K562 (cell line): ENCODE data around the gene CDC27. TPM values are rescaled to one million over a fixed set of nuclear protein-coding genes. Genes with fewer than 3 reads are reported as not detected.
A peak's percentile ranks its signal among the peaks of the same experiment; 100 is the strongest.

ENCODE experiments used
- KHSRP ChIP-seq: fragments of 450-650 bp; IDR thresholded peaks from 2 replicates; pipeline ENCODE4 v1.6.1; 2017
- MCM2 ChIP-seq: fragments of 450-650 bp; IDR thresholded peaks from 2 replicates; pipeline ENCODE4 v1.6.1; 2017; ENCODE audit warnings: low read depth, mild to moderate bottlenecking
- MTA1 ChIP-seq: fragments of 450-650 bp; IDR thresholded peaks from 2 replicates; pipeline ENCODE4 v1.6.1; 2017; ENCODE audit warnings: borderline replicate concordance
- PHF21A ChIP-seq: fragments of 450-650 bp; IDR thresholded peaks from 2 replicates; pipeline ENCODE4 v1.6.1; 2017; ENCODE audit warnings: low read depth, borderline replicate concordance
- ZKSCAN1 ChIP-seq: fragments of 150-350 bp; IDR thresholded peaks from 2 replicates; pipeline ENCODE4 v1.6.1; 2016; ENCODE audit warnings: low read depth, low read length
- ZNF445 ChIP-seq: fragments of 250-450 bp; sonication (Bioruptor Pico); IDR thresholded peaks from 2 replicates; pipeline ENCODE4 v1.4.0; 2020; ENCODE audit warnings: low read depth, mild to moderate bottlenecking, moderate library complexity
- ZZZ3 ChIP-seq: fragments of 450-650 bp; IDR thresholded peaks from 2 replicates; pipeline ENCODE4 v1.6.1; 2016; ENCODE audit warnings: antibody characterized with exemption, mild to moderate bottlenecking, moderate library complexity
- polyA plus RNA-seq, 8 experiments: library from polyadenylated mRNA; depleted of rRNA in 4 of 8; stranded (reverse) in 5 of 8; unstranded in 3 of 8; fragments of >200 nt; fragmentation: Nextera tagmentation in 2 of 8; fragmentation: Illumina TruSeq in 1 of 8; extraction: Ambion mirVana in 2 of 8; extraction: Trizol in 1 of 8; gene quantifications; 2 replicates each; pipeline versions ENCODE4 v1.2.1 to v1.2.3, GENCODE V29; 2011 to 2014; ENCODE audit warnings: inconsistent platforms in 1 of 8, missing spikeins in 1 of 8
- total RNA-seq, 7 experiments: library from RNA; depleted of rRNA in 6 of 7; stranded (reverse); fragments of >200 nt in 6 of 7; fragmentation: Illumina TruSeq in 2 of 7; extraction: Trizol in 2 of 7; gene quantifications; 2 replicates each; pipeline versions ENCODE4 v1.2.1 to v1.2.3, GENCODE V29; 2011 to 2021; ENCODE audit warnings: low replicate concordance in 1 of 7
- TF ChIP-seq, protein P1 (sequence below), 2 experiments: fragments of 450-650 bp in 1 of 2; sonication (generic) in 1 of 2; formaldehyde crosslinking in 1 of 2; IDR thresholded peaks; 2 replicates each; pipeline versions ENCODE4 v1.7.1 to v1.9.0; 2016 to 2022; ENCODE audit warnings: inconsistent platforms in 1 of 2, mild to moderate bottlenecking in 1 of 2, missing genetic modification reagents in 1 of 2
- TF ChIP-seq, protein P2 (sequence below): fragments of 450-650 bp; formaldehyde crosslinking; IDR thresholded peaks from 2 replicates; pipeline ENCODE4 v1.4.0; 2022; ENCODE audit warnings: missing genetic modification characterization
- TF ChIP-seq, protein P3 (sequence below): fragments of 250-450 bp; sonication (Bioruptor Pico); IDR thresholded peaks from 2 replicates; pipeline ENCODE4 v1.5.0; 2021; ENCODE audit warnings: mild to moderate bottlenecking, moderate library complexity
- TF ChIP-seq, protein P4 (sequence below): sonication (generic); formaldehyde crosslinking; IDR thresholded peaks from 2 replicates; pipeline ENCODE4 v1.4.0; 2020; ENCODE audit warnings: mild to moderate bottlenecking, missing genetic modification reagents

Gene CDC27
- total and polyA plus RNA-seq, 9 of the 15 experiments (the other 6 are each of a cell fraction or from before 2014, with no cell fraction given), result 28.6 to 155 (median 94.1) TPM

DNA sequence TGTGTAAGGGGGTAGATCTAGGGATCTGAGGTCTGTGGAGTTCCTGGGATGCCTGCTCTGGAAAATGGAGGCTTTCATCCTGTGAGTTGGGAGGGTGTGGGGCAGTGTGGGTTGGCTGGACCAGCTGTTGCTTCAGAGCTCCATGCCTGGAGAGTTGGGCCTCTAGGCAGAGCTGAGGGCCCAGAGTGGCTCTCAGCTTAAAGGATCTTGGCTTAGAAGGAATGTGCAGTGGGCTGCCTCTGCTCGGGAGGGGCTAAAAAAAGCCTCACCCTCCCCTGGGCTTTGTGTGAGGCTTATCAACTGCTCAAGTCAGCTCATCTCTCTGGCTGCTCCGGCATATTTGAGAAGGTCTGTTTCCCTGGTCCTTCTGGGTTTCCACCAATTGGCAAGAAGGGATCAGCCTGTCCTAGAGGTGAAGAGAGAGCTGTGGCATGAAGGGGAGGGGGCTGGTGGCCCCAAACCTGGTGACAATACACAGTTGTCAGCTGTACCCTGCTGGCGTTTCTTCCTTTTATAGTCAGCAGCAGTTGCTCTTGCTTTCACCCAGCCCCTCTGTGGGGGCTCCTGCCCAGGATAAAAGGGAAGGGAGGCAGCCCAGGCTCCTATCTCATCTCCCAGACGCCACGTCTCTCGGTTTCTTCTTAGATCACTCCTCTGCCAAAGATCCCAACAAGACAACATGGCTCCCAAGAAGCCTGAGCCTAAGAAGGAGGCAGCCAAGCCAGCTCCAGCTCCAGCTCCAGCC is 19.8 kb upstream of the CDC27 start, which contains the start of gene MYL4 (continued):
- TF ChIP-seq, protein P1, sequence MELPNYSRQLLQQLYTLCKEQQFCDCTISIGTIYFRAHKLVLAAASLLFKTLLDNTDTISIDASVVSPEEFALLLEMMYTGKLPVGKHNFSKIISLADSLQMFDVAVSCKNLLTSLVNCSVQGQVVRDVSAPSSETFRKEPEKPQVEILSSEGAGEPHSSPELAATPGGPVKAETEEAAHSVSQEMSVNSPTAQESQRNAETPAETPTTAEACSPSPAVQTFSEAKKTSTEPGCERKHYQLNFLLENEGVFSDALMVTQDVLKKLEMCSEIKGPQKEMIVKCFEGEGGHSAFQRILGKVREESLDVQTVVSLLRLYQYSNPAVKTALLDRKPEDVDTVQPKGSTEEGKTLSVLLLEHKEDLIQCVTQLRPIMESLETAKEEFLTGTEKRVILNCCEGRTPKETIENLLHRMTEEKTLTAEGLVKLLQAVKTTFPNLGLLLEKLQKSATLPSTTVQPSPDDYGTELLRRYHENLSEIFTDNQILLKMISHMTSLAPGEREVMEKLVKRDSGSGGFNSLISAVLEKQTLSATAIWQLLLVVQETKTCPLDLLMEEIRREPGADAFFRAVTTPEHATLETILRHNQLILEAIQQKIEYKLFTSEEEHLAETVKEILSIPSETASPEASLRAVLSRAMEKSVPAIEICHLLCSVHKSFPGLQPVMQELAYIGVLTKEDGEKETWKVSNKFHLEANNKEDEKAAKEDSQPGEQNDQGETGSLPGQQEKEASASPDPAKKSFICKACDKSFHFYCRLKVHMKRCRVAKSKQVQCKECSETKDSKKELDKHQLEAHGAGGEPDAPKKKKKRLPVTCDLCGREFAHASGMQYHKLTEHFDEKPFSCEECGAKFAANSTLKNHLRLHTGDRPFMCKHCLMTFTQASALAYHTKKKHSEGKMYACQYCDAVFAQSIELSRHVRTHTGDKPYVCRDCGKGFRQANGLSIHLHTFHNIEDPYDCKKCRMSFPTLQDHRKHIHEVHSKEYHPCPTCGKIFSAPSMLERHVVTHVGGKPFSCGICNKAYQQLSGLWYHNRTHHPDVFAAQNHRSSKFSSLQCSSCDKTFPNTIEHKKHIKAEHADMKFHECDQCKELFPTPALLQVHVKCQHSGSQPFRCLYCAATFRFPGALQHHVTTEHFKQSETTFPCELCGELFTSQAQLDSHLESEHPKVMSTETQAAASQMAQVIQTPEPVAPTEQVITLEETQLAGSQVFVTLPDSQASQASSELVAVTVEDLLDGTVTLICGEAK (IDR thresholded peaks at IDR 0.05), result no peak
- TF ChIP-seq, protein P1 (CRISPR knock-in tag; IDR thresholded peaks at IDR 0.05), result no peak
- TF ChIP-seq PHF21A, result no peak
- TF ChIP-seq, protein P2, sequence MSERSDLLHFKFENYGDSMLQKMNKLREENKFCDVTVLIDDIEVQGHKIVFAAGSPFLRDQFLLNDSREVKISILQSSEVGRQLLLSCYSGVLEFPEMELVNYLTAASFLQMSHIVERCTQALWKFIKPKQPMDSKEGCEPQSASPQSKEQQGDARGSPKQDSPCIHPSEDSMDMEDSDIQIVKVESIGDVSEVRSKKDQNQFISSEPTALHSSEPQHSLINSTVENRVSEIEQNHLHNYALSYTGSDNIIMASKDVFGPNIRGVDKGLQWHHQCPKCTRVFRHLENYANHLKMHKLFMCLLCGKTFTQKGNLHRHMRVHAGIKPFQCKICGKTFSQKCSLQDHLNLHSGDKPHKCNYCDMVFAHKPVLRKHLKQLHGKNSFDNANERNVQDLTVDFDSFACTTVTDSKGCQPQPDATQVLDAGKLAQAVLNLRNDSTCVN (CRISPR knock-in tag), result no peak
- no peak for TF ChIP-seq ZNF445 (CRISPR knock-in tag)
- no peak for TF ChIP-seq ZZZ3
- TF ChIP-seq, protein P3, sequence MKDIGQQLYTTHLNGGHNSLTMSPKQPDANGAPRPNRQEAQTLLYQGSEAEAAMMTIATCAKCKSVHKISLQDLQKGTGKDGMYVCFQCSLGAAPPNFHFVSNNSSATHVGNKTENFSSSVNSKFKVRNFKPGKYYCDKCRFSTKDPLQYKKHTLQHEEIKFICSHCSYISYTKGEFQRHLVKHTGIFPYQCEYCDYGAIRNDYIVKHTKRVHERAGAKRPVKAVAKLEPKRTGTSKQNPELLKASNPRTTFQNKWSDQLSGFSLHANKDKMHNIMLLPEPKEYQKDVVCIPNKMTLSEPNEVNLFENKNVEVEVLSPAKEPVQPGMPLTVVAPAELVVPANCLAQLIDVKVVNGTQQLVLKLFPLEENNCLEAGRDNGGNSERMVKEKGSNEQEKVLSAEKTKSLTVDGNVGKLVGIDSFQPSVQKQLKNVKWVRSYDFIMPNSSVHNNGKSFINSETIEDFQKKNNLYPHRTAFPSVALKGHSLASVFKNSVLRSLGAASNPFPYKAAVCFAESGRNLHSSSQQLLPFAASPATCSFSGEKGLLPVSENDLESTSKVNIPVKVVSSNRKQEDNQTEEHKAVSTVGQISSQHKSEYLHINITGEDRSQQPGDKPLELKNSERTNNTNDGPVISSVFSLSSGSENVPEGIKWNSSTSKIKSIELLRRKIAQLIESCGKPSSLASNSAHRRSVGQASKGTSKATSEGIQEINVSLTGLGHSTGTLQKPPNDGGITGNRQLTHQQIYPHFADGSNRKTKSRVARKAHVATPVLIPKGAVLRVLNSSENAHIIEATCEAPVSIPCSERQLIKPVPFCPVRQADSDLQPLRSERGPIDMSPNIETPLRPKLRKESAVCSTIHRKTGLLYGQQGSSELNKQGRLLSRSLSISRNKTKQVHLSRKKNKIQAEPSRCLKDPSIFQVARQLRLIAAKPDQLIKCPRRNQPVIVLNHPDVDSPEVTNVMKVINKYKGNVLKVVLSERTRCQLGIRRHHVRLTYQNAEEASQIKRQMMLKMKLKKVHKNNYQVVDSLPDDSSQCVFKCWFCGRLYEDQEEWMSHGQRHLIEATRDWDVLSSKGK (CRISPR knock-in tag), result no peak
- TF ChIP-seq, protein P4, sequence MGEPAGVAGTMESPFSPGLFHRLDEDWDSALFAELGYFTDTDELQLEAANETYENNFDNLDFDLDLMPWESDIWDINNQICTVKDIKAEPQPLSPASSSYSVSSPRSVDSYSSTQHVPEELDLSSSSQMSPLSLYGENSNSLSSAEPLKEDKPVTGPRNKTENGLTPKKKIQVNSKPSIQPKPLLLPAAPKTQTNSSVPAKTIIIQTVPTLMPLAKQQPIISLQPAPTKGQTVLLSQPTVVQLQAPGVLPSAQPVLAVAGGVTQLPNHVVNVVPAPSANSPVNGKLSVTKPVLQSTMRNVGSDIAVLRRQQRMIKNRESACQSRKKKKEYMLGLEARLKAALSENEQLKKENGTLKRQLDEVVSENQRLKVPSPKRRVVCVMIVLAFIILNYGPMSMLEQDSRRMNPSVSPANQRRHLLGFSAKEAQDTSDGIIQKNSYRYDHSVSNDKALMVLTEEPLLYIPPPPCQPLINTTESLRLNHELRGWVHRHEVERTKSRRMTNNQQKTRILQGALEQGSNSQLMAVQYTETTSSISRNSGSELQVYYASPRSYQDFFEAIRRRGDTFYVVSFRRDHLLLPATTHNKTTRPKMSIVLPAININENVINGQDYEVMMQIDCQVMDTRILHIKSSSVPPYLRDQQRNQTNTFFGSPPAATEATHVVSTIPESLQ, result no peak
- TF ChIP-seq KHSRP, result no peak
- TF ChIP-seq MCM2, result no peak
- no peak for TF ChIP-seq MTA1
- TF ChIP-seq ZKSCAN1, result peak; percentile 71; the same call in 1 of the 2 replicates
